HG03039 (cell line): ENCODE measurements around the gene BUB1B.
"Not testable (repeated sequence)": the region's sequence is repeated elsewhere in the genome, so short reads cannot be mapped to it uniquely, and the experiment has no call there.

Experiments used
- ATAC-seq: cut with Tn5 transposase; IDR thresholded peaks from one replicate; pipeline ENCODE4 v1.9.1; 2021; ENCODE audit warnings: mild to moderate bottlenecking, moderate library complexity; ENCODE audit not compliant: unreplicated experiment

The BUB1B gene

DNA sequence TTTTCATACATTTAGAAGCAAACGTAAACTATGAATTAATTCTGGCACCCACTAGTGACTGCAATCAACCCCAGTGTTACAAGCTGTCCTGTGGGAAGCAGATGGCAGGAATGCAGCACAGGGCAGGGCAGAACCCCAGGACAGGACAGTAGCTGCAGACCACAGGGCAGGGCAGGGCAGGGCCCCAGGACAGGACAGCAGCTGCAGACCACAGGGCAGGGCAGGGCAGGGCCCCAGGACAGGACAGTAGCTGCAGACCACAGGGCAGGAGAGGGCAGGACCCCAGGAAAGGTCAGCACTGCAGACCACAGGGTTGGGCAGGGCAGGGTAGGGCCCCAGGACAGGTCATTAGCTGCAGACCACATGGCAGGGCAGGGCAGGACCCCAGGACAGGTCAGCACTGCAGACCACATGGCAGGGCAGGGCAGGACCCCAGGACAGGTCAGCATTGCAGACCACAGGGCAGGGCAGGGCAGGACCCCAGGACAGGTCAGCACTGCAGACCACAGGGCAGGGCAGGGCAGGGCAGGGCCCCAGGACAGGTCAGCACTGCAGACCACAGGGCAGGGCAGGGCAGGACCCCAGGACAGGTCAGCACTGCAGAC is 24.9 kb upstream of the BUB1B start:
- ATAC-seq = not testable (repeated sequence)

- ATAC-seq = no peak
Observed at GRCh38 chr15:40136470-40137302, 24.2 kb upstream of the BUB1B start.

DNA sequence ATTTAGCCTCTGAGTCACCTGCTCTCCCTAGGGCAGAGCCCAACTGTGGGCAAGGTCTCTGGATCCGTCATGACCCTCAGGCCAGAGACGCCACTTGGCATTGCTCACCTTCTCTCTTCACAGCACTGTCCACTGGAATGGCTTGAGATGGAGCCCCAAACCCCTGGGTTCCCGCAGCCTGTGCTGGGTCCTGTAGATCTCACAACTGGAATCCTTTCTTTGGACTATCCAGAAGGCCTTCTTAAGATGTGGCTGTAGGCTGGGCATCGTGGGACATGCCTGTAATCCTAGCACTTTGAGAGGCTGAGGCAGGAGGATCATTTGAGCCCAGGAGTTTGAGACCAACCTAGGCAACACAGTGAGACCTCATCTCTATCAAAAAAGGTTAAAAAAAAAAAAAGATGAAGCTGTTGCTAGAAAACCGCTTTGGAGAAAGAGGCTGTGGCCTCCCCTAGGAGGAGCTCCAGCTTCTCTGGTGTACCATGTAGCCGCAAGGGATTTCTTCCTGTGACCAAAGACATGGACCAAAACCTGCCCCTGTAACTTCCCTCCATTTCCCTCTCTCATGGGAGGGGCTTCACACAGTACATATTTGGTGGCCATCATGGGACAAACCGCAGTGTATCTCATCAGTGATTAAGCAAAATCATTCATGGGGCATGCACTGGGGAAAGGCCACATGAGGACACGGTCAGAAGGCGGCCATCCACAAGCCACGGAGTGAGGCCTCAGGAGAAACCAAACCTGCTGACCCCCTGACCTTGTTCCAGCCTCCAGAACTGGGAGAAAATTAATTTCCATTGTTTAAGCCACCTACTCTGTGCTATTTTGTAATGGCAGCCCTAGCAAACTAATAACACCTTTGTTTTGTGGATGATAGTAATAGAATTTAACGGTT is 23.3 kb upstream of the BUB1B start:
- no peak for ATAC-seq

- ATAC-seq = not testable (repeated sequence)
Observed at GRCh38 chr15:40138201-40138570, 22.7 kb upstream of the BUB1B start.

GRCh38 chr15:40142428-40142827 is 18.4 kb upstream of the BUB1B start:
- no peak for ATAC-seq

DNA sequence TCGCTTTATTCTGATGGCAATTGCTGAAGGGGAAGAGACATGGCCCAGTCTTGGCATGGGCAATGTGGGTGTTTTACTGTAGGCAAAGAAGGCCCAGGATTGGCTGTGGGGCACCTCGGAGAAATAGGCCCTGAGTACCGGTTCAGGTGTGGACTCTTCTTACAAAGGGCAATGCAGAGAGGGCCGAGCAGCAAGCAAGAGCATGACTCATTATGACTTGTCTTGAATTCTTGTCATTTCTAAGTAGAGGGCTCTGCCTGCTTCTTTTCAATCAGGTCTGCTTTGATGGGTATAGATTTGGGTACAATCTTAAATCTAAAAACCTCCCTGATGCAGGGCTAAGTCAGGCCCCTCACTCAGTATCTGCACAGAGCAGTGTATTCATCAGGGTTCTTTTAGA is 14.8 kb upstream of the BUB1B start:
- ATAC-seq = no peak

GRCh38 chr15:40149339-40149738 is 11.5 kb upstream of the BUB1B start:
- ATAC-seq = no peak

DNA sequence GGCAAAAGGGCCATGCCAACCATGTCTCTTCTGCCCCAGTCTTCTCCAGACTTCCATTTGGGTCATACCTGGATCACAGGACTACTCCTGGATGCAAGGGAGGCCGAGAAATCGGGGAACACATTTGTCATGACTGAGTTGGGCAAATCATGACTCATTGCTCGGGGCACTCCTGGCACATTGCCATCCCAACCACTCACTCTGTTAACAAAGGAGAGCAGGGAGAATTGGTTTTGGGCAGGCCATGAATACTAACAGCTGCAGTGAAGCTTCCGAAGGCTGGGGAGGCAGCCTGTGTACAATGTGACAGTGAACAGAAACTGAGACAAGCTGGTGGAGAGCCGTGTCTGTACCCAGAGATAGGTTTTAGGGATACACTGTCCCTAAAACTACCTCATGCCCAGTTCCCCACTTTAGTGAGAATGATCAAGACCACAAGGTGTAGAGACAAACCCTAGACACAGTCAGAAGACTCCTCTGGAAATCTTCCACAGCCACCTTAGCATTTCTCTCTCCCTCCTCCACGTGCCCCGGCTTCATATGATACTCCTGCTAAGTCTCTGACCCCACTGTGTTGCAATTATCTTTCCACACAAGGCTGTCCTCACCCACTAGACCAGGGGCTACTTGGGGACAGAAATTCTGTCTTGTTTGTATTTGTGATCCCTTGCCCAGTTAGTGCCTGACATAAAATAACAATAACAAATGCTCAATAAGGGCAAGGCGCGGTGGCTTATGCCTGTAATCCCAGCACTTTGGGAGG is 10.5 kb upstream of the BUB1B start:
- no peak for ATAC-seq

DNA sequence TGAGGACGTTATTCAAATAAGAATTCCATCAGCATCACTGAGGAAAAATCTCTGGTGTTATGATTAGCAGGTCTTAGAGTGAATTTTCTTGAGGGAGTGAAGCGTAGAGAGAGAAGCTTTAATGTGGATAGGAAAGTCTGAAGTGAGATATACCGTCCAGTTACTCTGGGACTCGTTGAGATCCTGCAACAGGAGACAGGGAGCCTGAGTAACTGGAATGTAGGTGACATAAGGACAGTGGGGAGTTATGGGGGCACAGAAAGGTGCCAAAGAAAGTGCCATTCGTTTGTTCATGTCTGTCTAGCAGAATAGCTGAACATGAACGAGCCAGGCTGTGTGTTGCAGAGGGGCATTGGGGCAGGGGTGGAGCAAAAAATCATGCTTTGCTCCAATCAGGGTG is 9.4 kb upstream of the BUB1B start:
- no peak for ATAC-seq

- ATAC-seq = no peak
Observed at GRCh38 chr15:40151991-40152390, 8.9 kb upstream of the BUB1B start.

- not testable (repeated sequence) for ATAC-seq
Observed at GRCh38 chr15:40154821-40155220, 6.0 kb upstream of the BUB1B start.

- no peak for ATAC-seq
Observed at GRCh38 chr15:40155270-40155910, 5.5 kb upstream of the BUB1B start.

DNA sequence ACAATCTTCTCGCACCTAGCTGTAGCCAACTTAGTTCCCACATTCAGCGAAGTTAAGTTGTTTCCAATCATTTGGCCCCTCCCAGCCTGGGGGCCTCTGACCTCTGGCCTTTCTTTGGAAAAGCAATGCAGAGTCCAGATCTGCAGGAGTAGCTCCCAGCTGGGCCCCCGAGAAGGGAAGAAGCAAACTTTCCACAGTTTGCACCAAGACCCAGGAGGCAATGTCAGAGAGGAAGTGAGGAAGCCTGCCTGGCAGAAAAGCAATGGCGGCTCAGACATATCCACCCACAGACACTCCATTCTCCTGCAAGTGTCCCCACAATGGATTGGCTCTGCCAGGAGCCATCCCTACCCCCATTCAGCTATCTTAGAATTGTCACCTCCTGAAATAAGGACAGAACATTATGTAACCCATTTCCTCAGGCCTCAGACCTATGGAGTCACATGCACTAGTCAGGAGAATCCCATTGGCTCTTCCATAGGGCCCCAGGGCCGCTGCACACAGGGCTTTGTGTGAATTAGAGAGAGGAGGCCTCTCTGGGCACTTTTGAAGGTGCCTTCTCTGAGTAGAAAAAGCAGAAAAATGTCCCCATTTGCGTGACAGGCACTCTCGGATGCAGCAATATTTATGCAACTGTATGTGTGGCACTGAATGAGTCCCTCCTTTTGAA is 3.0 kb upstream of the BUB1B start:
- no peak for ATAC-seq

- ATAC-seq = no peak
Observed at GRCh38 chr15:40160021-40160420, 848 bp upstream of the BUB1B start.

DNA sequence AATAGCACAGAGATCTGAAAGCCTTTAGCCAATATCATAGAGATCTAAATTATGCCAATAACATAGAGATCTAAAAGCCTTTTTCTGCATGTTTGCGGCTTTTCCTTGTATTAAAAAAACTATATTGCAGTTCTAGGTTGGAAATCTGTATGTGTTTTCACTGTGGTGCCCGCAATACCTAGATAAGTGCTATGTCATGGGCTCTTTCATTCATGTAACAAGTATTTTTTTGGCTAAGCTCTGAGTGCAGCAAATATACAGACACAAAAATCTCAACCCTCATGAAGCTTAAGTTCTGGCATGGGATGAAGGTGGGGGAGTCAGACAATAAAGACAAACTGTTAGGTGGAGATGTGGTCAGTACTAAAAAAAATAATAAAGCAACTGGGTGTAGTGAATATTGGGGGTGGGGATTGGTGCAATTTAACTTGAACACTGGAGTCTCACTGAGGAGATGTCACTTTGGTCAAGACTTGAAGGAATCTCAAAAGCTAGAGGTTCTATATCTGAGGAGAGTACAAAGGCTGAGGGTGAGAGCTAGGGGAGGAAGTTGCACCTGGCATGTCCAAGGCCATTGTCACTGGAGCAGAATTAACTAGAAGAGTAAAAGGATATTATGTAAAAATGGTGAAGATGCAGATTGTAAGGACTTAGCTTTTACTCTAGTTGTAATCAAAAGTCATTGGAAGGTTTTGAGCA is 973 bp downstream of the BUB1B start:
- no peak for ATAC-seq

DNA sequence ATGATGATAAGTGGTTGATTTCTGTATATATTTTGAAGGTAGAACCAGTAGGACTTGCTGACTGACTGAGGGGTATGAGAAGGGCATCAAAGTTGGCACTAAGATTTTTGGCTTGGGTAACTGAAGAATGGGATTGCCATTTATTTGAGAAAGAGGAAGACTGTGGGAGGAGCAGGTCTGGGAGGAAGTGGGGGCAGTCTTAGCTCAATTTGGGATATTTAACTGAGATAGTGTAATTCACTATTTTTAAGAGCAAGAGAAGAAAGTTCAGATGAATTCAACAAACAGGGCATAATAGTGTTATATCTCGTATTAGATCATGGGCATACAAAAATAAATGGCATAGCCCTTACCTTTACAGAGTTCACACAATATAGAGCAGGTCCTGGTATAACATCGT is 1.7 kb downstream of the BUB1B start:
- no peak for ATAC-seq

DNA sequence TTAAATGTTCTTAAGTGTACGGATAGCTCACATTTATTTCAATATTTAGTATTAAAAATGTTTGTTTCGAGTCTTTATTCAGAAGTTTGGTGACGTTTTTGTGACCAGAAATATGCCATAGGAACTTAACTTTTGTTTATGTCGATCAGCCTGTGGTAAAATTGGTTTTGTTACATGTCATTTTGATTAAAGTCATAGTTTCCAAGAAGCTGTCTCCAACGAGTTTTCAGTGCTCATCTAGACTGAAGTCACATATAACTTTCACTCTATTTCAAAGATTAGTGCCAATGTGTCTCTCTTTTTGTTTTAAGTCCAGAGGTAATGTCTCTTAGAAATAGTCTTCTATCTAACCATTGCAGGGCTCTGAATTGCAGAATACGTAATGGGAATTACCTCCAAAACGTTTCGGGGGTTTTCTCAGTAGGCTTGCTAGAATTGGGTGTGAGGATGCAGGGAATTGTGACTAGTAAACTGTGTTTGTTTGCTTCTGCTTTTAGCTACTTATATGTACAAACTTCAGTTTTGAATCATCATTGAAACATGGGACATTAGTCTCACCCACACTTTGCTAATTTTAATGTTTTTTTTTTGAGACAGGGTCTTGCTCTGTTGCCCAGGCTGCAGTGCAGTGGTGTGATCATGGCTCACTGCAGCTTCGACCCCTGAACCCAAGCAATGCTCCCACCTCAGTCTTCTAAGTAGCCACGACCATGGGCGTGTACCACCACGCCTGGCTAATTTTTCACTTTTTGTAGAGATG is 3.0 kb downstream of the BUB1B start:
- no peak for ATAC-seq

DNA sequence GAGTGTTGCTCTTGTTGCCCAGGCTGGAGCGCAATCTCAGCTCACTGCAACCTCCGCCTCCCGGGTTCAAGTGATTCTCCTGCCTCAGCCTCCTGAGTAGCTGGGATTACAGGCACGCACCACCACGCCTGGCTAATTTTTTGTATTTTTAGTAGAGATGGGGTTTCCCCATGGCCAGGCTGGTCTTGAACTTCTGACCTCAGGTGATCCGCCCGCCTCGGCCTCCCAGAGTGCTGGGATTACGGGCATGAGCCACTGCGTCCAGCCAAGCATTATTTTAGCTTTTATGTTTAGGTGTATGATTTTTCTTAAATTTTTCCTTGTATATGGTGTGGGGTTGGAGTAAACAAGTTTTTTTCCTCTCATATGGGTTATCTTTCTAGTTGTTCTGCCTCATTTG is 6.5 kb downstream of the BUB1B start:
- ATAC-seq = not testable (repeated sequence)

GRCh38 chr15:40175160-40175559 is 14.3 kb downstream of the BUB1B start:
- ATAC-seq = no peak
